Measurements from ENCODE around the gene GPR158.
"Not testable (repeated sequence)": the region's sequence is repeated elsewhere in the genome, so short reads cannot be mapped to it uniquely, and the experiment has no call there.

The GPR158 gene, protein sequence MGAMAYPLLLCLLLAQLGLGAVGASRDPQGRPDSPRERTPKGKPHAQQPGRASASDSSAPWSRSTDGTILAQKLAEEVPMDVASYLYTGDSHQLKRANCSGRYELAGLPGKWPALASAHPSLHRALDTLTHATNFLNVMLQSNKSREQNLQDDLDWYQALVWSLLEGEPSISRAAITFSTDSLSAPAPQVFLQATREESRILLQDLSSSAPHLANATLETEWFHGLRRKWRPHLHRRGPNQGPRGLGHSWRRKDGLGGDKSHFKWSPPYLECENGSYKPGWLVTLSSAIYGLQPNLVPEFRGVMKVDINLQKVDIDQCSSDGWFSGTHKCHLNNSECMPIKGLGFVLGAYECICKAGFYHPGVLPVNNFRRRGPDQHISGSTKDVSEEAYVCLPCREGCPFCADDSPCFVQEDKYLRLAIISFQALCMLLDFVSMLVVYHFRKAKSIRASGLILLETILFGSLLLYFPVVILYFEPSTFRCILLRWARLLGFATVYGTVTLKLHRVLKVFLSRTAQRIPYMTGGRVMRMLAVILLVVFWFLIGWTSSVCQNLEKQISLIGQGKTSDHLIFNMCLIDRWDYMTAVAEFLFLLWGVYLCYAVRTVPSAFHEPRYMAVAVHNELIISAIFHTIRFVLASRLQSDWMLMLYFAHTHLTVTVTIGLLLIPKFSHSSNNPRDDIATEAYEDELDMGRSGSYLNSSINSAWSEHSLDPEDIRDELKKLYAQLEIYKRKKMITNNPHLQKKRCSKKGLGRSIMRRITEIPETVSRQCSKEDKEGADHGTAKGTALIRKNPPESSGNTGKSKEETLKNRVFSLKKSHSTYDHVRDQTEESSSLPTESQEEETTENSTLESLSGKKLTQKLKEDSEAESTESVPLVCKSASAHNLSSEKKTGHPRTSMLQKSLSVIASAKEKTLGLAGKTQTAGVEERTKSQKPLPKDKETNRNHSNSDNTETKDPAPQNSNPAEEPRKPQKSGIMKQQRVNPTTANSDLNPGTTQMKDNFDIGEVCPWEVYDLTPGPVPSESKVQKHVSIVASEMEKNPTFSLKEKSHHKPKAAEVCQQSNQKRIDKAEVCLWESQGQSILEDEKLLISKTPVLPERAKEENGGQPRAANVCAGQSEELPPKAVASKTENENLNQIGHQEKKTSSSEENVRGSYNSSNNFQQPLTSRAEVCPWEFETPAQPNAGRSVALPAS (N-terminal part only)

DNA sequence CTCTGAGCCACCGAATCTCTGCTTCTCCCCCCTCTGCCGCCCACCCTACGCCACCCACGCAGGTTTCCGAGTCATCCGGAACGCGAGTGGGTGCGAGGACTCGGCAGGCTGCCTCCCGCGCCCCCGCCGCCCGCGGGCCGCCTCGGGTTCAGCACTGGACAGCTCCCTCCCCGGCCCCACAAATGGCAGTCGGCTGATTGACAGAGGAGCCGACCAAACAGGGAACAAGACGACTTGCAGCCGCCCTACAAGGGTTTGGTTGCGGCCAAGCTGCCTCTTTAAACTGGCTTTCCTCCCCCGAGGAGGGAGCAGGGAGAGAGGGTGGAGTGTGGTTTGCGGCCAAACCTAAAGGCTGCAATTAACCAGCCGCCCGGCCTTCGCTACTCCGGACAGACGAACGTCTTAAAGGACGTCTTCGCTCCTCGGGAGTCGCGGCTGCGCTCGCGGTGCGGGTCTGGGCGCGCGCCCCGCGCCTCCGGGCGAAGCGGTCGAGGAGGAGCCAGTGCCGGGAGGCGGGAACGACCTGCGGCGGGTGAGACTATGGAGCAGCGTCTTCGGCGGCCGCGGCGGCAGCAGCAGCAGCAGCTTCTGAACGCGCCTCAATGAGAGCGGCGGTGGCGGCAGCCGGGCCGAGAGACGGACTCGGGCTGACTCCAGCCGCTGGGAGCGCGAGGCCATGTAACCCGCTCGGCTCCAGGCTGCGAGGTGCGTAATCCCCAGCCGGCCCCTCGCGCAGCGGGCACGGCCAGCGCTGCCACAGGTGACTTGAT is at the start of gene GPR158:
GPR158 (plus strand) TSS at position 541 of the 770 bp plus-strand sequence. CDS start 420 bp downstream, outside the sequence.
- peak; percentile 25 for DNase-seq

DNA sequence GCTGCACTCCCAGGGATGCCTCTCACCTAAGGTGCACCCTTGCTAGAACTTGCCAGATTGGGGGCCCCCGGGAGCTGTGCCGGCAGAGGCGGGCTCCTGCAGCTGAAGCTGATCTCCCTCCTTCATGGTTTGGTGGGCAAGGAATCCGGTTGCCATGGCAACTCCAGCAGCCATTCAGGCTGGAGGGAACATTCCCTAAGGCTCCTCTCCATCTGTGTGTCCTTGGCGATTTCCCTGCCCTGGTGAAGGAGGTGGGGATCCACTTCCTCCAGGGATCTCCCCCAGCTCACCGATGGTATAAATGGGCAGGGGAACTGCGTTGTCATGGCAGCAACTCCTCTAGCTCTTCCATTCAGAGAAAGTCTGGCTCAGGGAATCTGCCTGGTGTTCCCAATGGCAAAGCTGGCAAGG is 49.6 kb upstream of the GPR158 start:
- no peak for DNase-seq

DNA sequence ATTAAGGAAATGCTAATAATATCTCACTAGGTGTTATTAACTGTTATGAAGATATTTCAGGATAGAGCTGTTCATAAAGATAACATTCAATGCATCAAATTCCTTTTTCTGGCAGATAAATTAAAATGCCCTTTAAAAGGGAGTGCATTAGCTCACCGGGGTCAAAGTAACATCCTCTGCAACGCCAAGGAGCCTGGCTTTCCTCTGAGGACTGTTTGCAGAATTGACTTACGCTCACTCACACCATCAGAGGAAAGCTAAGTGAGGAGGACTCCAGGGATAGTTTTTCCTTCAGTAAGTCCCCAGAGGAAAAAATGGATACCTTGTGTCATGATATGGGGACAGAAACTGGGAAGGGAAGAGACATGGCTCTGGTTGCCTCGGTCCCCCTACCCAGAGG is 45.2 kb upstream of the GPR158 start:
- DNase-seq: no peak

DNA sequence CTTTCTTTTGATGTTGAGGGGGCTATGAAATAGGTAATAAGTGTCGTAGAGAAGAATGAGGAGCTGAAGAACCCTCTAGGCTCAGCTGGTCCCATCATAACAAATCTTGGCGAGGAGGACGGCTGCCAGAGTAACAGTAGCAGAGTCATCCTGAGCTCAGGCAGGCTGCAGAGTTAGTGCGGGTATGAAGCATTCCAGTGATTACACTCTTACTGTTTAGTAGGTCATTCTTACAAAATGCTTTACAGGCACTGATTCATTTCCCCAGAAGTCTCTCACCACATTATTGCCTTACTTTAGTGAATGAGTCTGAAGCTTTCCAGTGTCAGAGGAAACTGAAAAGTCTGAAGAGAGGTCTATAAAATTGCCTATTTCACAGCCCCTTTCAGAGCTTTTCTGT is 43.9 kb upstream of the GPR158 start:
- no peak for DNase-seq

DNA sequence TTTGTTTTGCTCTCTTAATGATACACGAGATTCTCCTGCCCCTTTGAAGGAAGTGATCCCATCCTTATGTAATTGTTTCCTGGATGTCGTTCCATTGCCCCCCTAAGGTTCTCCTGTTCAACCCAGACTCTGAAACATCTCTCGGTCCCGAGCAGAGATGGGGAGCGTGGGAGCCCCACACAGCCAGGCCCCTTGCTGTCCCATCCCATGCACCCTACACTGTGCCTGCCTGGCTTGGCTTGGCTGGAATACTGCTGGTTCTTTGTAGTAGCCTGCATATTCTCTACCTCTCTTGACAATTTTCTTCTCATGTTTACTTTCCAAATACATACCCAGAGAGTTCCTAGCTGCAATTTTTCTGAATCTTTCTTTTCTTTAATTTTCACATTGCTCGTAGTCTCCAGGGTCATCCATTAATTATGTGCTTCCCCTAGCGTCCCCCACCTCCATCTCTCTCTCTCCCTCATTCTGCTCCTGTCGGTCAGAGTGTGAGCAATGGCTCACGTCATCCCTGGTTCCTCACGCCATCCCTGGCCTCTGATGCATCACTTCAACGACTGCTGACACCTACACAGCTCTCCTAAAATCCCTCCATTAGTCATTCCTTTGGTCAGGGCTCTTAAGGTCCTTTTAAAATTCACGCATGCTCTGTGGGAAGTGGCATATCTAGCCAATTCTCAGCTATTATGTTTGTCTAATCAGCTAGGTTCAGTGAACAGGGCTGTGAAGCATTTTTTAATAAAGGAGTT is 32.5 kb upstream of the GPR158 start:
- no peak for DNase-seq

DNA sequence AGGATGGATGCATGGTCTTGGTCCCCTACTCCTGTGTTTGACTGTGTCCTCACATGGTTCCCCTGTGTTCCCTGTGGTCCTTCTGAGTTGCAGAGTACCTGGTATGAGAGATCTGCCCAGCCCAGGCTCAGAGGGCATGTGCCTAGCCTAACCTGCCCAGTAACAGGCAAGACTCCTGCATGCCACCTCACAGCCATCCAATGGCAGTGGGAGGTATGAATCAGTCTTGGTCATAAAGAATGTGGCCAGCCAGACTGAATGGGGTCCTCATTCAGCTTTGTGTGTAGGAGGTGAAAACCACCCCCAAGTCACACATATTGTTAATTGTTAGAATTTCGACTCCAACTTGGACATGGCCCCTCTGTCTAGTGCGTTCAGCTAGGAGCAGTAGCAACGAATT is 17.2 kb upstream of the GPR158 start:
- DNase-seq: no peak

DNA sequence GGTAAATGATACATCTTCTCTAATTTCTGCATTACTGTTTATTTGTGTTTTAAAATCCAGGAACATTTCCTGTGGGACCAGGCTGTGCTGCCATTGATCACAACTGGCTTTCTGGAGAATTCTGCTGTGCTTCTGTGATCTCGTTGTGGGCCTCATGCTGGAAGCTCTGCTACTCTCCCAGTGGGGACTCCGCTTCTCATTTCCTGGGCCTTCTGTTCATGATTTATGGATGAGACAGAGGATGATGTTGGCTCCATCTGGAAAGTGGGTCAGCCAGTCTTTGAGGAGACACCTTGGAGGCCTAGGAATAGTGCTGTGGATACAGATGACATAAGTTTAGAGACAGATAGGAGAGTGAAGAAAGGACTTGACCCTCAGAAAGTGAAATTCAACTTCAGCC is 15.2 kb upstream of the GPR158 start:
- DNase-seq: no peak

DNA sequence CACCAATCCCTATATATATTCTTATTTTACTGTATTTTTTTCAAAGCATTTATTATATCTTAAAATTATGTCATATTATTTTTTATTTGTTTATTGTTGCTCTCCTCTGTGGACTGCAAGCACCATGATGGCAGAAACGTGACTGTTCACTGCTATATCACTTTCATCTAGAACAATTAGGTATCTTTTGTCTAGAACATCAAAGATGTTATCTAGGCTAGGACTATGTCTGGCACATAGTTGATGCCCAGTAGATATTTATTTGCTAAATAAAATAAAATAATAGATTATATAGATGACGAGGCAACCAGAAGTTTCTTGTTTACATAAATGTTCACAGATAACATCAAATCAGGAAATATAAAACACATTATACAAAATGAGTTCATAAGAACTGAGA is 12.4 kb upstream of the GPR158 start:
- no peak for DNase-seq

DNA sequence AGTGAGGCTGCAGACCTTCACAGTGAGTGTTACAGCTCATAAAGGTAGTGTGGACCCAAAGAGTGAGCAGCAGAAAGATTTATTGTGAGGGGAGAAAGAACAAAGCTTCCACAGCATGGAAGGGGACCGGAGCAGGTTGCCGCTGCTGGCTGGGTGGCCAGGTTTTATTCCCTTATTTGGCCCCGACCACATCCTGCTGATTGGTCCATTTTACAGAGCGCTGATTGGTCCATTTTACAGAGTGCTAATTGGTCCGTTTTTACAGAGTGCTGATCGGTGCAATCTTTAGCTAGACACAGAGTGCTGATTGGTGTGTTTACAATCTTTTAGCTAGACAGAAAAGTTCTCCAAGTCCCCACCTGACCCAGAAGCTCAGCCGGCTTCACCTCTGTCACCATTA is 11.3 kb upstream of the GPR158 start:
- not testable (repeated sequence) for DNase-seq

DNA sequence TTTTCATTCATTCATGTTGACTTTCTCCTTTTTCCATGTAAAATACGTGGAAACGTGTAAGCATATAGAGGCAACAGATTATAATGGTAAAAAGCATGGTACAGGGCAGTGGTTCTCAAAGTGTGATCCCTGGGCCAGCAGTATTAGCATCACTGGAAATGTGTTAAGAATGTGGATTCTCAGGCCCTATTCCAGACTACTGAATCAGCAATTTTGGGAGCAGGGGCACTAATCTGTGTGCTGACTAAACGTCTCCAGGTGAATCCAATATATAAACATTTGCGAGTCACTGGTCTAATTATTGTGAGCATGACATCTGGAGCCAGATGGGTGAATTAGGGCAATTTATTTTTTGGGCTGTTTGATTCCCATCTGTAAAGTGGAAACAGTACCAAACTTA is 5.1 kb upstream of the GPR158 start:
- no peak for DNase-seq

DNA sequence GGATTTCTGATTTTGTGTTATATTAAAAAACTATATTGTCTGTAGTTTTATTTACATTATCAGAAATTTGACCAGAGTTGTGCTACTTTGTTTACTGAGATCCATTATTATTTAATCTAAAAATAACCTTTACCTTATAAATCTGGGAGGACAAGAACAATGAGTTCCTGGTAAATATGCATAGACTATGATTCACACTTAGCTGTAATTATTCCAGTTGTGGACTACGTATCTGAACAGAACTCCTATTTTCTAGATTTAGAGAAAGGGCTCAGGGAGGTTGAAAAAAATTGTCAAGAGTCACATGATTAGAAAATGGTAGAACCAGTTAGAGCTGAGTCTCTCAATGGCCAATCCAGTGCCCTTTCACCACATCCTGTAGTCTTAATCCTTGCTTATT is 4.2 kb upstream of the GPR158 start:
- no peak for DNase-seq

DNA sequence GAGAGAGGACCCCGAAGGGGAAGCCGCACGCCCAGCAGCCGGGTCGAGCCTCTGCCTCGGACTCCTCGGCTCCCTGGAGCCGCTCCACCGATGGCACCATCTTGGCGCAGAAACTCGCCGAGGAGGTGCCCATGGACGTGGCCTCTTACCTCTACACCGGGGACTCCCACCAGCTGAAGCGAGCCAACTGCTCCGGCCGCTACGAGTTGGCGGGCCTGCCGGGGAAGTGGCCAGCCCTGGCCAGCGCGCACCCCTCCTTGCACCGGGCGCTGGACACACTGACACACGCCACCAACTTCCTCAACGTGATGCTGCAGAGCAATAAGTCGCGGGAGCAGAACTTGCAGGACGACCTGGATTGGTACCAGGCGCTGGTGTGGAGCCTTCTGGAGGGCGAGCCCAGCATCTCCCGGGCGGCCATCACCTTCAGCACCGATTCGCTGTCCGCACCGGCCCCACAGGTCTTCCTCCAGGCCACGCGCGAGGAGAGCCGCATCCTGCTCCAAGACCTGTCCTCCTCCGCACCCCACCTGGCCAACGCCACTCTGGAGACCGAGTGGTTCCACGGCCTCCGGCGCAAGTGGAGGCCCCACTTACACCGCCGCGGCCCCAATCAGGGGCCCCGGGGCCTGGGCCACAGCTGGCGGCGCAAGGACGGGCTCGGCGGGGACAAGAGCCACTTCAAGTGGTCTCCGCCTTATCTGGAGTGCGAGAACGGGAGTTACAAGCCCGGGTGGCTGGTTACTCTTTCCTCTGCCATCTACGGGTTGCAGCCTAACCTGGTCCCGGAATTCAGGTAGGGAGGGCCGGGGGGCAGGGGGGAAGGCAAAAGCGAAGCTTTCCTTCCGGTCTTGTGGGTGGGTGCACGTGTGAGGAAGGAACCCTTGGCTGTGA is 973 bp downstream of the GPR158 start:
- DNase-seq: no peak

DNA sequence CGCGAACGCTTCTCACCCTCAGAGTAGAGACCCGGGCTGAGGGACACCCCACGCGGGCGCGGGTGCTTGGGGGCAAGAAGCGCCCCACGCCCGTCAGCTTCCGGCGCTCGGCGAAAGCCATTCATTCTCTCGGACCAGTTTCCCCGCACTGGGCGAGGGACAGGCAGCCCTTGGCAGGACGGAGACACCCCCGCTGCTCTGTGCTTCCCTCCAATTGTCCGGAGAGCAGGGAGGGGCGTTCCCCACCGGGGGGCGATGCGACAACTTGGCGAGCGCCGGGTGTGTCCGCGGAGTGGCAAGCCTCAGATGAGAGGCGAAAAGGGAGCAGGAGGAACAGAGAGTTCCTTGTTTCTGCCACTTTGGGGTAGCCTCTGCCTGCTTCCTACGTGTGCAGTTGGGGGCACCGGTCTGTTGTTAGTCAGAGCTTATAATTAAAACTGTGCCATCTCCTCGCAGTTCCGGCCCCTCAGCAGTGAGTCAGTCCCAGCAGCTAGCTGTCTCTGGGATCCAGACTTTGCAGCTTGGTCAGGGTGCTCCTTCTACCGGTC is 1.7 kb downstream of the GPR158 start:
- DNase-seq: no peak

DNA sequence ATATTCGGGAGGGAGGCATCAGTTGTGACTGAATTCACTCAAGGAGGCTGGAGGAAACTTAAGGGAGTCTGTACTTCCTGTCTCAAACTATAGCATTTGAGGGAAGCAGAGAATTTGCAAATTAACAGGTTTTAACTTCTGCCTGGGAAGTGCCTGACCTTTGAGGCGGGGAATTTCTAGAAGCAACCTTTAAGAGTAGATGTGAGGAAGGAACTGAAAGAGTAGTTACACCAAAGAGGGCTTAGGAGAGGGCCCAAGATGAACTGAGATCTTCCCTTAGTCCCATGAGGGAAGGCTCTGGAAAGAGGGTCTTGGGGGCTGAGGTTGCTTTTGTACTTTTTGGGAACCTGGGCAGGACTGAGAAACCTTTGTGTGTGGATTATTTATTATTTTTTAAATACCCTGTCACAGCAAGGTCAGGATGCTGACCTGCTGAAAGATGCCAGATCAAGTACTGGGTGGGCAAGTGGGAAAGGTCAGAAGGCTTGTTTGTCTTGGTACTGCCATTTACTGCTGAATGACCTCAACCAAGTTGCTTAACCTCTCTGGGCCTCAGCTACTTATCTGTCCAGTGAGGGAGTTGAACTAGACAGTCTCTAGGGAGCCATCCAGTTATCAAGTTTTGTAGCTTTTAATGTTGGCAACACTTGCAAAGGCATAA is 2.4 kb downstream of the GPR158 start:
- no peak for DNase-seq

DNA sequence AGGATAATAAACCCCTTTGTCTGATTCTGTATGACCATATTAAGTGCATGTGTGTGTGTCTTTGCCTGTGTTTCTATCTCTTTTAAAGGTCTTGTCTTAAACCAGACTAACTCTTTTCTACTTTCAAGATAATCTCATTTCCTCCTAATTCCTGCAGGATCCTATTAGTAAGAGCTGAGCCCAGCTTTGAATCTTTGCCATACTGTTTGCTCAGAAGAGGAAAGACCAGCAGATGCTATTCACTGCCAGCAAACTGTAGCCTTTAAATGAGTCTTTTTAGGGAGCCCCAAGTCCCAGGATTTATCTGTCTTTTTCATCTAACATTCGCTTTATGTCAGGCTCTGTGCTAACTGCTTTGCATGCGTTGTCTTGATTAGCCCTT is 2.9 kb downstream of the GPR158 start:
- no peak for DNase-seq

DNA sequence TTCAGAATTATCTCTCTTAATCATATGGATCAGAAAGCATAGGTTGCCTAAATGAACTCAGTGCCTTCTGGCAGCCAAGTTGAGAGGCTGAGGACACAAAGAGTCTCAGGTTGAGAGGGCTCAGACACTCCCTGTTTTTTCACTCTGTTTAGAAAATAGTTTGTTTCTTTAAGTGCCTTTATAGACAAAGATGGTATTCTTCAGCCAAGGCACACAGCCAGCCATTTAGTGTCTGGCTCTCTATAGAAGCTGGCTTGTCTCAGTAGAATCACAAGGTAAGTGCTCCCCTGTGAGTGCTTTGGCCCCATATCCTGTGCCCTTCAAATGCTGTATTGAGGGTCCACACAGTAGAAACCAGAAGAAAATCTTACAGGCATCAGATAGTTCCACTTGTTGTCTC is 3.6 kb downstream of the GPR158 start:
- no peak for DNase-seq

DNA sequence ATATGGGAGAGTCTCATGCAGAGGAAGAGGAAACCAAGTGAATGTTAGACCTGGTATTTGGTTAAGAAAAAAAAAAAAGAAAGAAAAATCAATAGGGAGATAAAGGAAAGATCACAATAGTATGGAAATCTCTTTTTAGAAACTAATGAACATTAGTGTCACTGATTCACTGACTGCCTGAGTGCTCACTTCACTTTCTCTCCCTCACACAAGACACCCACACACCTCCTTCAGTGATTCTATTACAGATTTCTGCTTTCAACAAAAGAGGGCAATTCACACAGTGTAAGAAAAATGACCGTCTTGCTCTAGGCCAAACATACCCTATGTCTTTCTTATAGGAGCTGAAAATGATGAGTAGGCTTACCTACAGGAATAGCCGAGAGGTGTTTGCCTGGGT is 6.0 kb downstream of the GPR158 start:
- no peak for DNase-seq

DNA sequence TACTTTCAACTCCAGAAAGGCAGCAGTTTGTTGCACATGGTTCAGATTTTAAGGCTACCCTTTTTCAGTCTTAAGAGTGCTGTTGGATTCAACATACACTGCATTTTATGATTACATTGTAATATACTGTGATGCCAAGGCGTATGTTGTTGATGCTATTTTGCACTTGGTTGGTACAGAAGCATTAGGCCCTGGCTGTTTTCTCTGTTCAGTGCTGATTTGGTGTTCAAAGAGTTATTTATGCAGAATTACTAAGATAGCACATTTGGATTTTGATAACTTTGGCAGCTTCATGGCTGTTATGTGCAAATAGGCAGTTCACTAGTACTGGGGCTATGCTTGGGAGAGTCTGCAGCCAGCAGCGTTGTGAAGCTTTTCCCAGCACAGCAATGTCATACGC is 7.8 kb downstream of the GPR158 start:
- DNase-seq: no peak

DNA sequence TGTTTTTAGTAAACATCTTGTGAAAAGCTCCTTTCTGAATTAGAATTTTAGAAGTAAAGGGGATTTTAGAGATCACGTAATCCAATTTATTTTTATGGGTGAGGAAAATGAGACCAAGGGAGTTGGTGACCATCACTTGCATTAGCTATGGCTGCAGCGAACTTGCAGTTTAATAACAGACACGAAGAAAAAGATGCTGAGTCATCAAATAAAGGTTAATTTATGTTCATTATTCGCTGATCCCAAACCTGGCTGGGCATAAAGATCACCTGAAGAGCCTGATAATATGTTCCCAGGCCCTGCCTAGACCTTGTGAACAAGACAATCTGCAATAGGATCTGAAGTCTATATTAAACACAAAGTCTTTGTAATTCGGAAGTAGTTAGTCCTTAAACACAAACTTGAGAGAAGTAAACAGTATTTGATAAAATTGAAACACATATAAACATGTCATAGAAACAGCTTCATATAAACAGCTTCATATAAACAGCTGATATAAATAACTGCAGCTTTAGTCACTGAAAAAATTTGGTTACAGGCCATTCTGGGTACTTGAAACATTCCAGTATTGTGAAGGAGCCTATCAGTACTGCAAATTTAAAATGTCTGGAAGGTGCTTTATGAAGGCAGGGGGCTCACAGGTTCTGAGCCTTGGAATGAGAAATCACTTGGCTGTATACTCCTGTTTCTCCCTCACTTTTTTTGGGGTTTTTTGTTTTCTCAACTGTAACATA is 16.5 kb downstream of the GPR158 start:
- no peak for DNase-seq
